Left ventricle myocardium superior (tissue), 1 donor: ENCODE measurements around the gene TNS4. TPM values are rescaled to one million over a fixed set of nuclear protein-coding genes. Genes with fewer than 3 reads are reported as not detected.

Experiments used
- ATAC-seq: fragments of 200-7000 bp; cut with Tn5 transposase; one replicate; pipeline ENCODE4 v1.9.1; 2020; ENCODE audit warnings: mild to moderate bottlenecking, moderate library complexity
- DNase-seq: peaks from one replicate; pipeline ENCODE4 v3.0.0-alpha.2; 2020
- intact Hi-C: fragments of 100-400 bp; cut with micrococcal nuclease; formaldehyde crosslinking; loops from one replicate; pipeline ENCODE4 v1.11.0; 2022
- total RNA-seq: library from RNA; stranded (reverse); fragmentation: NEBNext Ultra II Directional; extraction: Animal tissue kit (Norgen Biotek cat#: 25700); gene quantifications from one replicate; pipeline ENCODE4 v1.2.1, GENCODE V29; 2021
- donor health status: DM: no; HTN: yes; CAD: no; lungs with severe emphysema.

The TNS4 gene
- total RNA-seq, 1 donor from 2014 or later, result not detected

DNA sequence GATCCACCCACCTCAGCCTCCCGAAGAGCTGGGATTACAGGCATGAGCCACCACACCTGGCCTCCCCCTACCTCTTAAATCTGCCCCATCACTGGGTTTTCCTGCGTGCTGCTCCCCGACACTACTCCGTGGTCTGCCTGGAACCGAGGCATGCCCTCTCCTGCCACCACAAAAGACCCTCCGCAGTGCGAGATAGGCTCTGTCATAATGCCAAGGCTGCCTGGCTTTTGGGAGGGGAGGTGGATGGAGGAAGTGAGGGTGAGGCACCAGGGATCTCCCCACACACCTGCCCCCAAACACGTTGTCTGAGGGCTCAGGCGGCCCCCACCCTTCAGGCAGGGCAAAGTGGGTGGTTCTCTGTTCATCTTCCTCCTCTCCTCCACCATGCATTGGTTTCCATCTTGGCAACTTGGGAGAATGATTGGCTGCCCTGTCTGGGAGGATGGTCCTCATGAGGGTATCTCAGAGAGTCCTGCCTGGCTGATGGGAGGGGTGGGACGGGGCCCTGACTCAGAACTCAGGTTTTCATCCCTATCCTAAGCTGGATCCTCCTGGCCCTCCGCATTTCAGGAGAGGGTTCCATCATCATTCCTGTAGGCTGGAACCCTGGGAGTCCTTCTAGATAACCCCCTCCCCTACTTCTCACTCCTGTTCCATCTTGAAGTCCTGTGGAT, 35.0 kb downstream of the TNS4 start:
- no peak for ATAC-seq
- no peak for DNase-seq
- intact Hi-C loops, result no loop called here

DNA sequence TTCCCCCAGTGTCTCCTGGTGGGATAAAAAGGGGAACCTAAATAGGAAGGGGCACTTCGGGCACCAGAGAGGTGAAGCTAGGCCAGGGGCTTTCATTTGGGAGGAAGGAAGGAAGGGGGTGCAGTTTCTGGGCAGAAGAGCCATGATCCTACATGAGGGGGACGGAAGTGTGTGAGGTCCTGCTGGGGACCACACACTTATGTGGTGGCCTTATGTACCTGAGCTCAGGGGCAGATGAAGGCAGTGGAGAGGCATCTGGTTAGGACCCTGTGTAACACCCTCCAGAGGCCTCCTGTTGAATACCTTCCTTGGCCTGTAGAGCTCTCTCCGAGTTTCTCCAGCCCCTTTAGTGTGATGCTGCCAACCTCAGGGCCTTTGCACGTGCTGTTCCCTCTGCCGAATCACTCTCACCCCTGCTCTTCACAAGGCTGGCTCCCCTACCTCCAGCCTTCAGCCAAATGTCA, 37.0 kb downstream of the TNS4 start:
- intact Hi-C loops, result no loop called here
- DNase-seq (no peak), ATAC-seq (no peak)

DNA sequence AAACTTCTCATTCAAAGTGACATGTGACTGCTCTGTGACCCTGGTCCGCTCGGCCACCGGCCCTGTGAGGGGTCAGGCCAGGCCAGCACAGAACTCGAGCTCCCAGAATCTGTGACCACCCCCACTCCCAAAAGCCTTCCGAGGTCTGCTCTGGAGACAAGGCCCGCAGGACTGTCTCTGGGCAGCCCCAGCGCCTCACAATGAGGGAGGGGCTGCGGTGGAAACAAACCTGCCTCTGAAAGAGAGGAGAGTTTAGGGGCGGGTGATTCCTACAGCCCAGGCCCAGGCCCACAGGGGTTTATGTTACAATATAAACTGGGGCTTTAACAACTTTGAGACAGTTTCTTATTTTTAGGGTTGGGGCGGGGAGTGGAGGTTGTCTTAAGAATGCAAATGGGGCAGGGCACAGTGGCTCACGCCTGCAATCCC, 38.3 kb downstream of the TNS4 start:
- intact Hi-C loops, result no loop called here
- ATAC-seq, result peak; percentile 11
- no peak for DNase-seq

DNA sequence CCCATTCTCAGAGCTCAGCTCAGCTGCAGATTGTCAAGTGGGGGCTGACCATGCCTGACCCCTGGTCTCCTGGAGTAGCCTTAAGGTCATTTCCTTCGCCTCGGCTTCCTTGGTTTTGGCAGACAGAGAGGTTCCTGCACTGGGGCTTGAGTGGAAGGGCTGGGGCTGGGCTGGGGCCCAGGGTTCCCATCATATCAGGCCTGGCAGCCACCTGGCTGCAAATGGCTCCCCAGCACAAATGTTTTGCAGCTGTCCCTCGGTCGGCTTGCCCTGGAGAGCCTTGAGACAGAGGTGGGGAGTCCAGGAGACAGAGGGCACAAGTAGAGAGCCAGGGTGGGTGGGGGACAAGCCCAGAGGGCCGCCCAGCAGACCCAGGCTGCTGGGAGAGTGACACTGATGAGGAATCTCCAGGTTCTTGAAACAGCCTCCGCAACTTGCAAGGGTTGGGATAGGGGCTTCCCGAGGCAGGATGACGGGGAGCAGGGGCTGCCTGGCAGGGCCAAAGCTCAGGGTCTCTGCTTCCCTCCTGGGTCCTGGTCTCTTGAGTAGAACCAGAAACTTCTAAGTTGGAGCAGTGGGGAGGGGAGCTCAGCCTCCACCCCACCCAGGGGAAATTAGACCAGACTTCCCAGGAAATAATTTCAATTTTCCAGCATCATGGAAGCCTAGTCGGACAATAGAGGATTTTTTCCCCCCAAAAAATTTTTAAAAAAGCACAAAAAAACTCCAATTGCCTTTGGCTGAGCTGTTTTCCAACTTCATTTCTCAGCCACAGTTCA, 38.9 kb downstream of the TNS4 start:
- ATAC-seq (peak; percentile 37), DNase-seq (peak; percentile 62)
- intact Hi-C loops, result no loop called here

DNA sequence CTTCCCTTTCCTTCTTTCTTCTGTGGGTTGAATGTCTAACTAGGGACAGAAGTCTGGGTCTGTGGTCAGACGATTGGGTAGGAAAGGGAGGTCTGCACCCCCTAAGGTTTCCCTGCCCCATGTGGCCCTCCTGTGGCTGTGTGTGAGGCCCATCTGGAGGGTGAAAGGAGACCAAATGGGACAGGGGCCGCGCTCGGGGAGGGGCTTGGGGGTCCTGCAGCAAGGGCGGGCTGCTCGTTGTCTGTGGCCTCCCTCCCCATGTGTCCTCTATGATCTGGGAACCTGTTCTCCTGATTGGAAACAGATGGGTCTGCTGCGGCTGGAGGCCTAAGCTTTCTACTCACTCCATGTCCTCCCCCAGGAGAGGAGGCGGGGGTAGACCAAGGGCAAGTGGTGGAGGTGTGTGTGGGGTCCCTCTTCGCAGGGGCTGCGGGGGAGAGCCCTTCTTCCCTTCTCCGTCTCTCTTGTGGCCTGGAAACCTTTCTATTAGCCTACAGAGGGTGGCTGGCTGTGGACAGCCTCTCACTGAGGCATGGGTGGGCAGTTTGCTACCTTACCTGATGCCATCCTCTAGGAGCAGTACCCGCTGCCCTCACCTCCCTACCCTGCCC, 39.6 kb downstream of the TNS4 start:
- no peak for DNase-seq
- intact Hi-C loops, result no loop called here
- peak; percentile 7 for ATAC-seq

DNA sequence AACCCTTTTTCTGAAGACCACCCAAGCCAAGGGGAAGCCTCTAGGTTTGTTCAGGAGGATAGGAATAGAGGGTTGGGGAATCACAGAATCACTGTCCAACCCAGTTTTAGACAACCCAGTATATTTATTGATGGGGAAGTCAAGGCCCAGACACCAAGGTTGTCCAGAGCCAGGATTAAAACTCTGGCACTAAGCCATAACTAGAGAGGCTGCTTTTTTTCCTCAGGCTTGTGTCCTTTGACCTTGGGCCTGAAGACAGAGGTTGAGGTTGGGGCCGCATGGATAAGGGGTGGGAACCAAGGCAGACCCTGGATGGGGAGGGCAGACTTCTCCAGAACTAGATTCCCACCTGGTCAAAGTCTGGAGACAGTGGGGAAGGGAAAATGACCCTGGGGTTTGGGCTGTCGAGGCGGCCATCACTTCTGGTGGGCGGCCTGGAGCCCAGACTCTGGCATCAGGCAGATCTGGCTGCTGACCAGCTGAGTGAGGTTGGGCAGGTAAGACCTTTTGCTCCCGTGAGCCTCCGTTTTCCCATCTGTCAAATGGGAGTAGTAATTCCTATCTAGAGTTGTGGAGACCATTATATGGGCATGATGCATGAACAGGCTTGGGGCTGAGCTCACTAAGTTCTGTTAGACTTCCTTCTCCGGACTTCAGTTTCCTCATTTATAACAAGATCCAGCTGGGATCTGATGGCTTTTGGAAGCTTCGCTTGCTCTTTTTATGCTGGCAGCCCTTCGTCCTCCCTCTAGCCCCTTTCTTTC, 40.3 kb downstream of the TNS4 start:
- peak; percentile 19 for ATAC-seq
- intact Hi-C loops, result no loop called here
- no peak for DNase-seq

DNA sequence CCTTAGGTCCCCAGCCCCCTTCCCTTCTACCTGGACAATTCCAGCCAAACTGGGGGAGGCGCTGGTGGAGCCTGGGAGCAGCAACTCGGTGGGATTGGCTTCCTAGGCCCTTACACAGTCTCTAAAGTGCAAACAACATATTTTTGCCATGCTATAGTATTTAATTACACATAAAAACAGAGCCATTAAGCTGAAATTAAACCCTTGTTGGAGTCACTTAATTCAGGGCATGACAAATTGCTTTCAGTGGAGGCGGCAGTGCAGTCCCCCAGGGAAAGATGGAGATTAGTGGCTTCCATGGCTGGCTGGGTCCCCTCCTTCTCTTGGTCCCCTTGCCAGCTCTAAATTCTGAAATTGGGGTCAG, 40.8 kb downstream of the TNS4 start:
- DNase-seq, result no peak
- no peak for ATAC-seq
- intact Hi-C loops, result no loop called here

DNA sequence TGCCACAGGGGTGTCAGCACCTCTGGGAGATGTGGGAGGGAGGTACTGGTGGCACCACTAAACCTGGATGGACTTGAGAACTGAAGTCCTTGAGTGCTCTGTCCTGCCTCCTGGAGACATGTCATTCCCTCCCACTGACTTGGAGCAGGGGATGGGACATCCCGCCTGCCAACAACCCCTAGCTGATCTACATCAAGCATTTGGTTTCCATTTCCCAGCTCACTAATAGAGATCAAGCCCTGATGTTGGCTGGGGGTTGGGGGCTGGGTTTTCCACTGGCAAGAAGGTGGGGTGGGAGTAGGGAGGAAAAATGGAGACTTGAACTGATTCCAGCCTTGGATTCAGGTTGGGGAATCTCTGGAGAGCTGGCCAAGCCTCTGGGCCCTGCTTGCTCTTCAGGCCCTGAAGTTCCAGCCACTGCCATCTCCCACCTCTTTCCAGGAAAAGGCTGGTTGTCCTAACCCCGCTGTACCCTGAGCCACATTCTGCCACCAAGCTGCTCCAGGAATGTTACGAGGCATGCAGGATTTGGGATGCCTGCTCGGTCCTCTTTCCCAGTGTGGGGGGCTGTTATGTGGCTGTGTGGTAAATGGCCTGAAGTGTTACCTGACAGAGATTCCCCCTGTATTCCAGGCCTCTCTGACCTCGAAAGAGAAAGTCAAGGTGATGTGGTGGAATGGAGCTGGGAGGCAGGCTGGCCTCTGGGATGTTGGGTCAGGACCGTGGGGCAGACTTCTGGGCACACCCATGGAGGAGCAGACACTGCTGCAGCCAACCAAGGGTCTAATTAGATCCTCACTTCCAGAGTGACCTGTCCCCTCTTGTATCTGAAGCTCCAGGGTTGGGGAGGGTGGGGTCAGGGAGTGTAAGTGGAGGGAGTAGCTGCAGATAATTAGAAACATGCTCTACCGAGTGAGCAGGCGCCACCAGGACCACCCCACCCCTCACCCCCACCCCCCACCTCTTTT, 41.5 kb downstream of the TNS4 start:
- intact Hi-C loops, result no loop called here
- no peak for ATAC-seq
- no peak for DNase-seq

DNA sequence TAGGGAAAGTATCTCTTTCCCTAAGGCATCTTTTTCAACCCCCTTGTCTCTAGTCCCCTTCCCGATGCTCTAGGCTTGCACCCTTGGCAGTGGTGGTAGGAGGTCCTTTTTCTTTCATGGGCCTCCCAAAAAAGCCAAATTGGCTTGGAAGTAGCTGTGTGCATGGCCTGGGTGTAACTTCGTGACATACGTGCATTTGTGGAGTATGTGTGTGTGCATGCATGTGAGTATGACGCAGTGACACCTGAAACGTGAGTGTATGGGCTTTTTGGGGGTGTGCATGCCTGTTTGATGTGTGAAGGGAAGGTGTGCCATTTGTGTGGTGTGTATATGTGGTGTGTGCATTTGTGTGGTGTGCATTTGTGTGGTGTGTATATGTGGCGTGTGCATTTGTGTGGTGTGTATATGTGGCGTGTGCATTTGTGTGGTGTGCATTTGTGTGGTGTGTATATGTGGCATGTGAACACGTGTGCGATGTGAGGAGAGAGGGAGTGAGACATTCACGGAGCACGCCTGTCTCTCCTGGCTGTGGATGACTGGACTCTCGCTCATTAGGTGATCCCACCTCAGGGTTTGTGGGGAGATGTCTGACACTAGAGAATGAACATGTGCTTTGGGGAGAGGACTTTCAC, 42.5 kb downstream of the TNS4 start:
- ATAC-seq (no peak), DNase-seq (no peak)
- intact Hi-C loops, result no loop called here

DNA sequence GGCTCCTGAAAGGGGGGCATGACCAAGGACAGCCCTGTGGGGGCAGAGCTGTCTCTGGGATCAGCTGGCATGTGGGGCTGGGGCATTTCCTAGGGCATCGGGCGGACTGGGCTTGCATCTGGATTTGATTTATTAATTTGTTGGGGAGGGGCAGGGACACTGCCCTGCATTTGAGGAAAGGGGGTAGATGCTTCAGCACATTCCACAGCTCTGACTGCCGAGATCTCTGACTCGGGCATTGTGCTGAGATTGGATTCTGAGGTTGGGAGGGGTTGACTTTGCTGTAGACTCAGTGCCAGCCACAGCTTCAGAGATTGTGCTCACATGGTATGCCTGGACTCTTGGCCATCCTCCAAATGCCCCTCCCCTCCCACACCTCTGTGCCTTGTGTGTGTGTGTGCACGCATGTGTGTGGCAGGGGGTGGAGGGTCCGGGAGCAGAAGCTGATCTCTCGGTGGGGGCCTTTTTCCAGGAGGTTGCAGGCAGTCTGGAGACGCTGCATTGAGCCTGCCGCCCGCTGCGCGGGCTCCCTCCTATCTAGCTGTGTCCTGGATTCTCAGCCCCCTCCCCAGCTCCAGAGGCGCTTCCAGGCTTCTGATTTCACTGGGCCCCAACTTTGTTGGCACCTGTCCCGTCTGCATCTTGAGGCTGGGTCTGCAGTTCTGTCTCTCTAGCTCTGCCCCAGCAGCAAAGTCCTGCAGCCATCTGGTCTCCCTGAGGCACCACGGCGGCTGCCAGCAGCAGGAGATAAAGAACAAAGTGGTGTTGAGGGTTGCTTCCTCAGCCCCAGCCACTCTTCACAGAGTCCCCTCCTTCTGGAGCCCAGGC, 43.2 kb downstream of the TNS4 start:
- ATAC-seq, result peak; percentile 44
- intact Hi-C loops, result no loop called here

DNA sequence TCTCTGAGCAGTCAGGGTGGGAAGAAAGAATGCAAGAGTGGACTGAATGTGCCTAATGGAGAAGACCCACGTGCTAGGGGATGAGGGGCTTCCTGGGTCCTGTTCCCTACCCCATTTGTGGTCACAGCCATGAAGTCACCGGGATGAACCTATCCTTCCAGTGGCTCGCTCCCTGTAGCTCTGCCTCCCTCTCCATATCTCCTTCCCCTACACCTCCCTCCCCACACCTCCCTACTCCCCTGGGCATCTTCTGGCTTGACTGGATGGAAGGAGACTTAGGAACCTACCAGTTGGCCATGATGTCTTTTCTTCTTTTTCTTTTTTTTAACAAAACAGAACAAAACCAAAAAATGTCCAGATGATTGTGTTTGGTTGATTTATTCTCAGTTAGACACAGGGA, 44.1 kb downstream of the TNS4 start:
- no peak for DNase-seq
- intact Hi-C loops, result no loop called here
- no peak for ATAC-seq

More for the DNA sequence above, 43.2 kb downstream of the TNS4 start:
- peak; percentile 74 for DNase-seq

DNA sequence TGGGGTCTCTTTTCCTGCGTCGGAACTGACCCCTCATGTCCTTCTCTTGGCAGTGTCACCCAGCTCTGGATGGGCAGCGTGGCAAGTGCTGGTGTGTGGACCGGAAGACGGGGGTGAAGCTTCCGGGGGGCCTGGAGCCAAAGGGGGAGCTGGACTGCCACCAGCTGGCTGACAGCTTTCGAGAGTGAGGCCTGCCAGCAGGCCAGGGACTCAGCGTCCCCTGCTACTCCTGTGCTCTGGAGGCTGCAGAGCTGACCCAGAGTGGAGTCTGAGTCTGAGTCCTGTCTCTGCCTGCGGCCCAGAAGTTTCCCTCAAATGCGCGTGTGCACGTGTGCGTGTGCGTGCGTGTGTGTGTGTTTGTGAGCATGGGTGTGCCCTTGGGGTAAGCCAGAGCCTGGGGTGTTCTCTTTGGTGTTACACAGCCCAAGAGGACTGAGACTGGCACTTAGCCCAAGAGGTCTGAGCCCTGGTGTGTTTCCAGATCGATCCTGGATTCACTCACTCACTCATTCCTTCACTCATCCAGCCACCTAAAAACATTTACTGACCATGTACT, 44.9 kb downstream of the TNS4 start:
- peak; percentile 71 for DNase-seq
- intact Hi-C loops, result no loop called here
- peak; percentile 27 for ATAC-seq

DNA sequence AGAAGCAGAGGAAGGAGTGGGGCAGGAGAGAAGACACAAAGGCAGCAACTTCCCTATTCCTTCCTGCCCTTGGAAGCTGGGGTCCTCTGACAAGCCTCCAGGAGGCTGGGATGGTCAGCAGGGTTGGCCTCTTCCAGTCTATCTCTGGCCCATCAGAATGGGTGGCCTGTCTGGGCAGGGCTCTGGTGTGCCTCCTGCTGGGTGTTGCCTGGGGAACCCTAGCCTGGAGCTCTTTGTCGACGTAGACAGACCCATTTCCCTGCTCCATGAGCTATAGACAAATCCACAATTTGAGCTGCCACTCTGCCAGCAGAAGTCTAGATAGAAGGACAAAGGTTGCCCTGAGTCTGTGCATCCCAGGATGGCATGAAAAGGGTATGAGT, 46.8 kb downstream of the TNS4 start:
- intact Hi-C loops, result no loop called here
- ATAC-seq (no peak), DNase-seq (no peak)

DNA sequence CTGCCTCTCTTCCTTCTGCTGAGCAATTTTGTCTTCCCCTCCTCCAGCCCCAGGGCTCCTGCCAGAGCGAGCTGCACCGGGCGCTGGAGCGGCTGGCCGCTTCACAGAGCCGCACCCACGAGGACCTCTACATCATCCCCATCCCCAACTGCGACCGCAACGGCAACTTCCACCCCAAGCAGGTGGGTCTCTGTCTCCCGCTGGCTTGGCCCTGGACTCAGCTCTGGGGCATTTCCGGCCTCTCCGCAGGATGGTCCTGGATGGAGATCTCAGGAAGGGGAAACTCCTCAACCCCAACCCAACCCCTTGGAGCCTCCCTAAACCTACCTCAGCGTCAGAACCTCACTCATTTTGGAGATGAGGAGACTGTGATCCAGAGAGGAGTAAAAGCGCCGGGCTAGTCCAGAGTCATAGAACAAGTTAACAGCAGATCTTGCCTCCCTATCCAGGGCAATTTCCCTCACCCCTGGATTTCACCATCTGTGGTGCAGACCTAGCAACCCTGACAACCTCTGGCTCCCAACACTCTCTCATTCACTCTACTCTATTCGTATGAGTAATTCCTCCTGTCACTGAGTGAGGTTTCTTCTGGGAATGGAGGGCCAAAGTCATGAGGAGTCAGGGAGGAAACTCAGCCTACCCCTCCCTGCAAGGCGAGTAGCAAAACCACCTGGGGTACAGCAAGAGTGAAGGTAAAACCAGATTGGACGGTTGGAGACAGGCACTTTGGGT, 47.4 kb downstream of the TNS4 start:
- DNase-seq (no peak), ATAC-seq (no peak)
- intact Hi-C loops, result no loop called here

DNA sequence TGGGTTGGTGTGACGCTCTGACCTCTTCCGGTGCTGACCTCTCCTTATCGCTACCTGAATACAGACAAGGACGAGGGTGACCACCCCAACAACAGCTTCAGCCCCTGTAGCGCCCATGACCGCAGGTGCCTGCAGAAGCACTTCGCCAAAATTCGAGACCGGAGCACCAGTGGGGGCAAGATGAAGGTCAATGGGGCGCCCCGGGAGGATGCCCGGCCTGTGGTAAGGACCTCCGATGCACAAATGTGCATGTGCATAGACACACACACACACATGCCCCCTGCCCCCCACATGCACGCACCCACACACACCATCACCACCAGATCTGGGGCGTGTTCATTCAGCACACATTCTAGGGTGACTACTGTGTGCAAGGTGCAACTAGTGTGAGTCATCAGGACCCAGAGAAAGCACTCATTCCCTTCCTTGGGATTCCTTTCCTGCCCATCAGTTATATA, 48.5 kb downstream of the TNS4 start:
- intact Hi-C loops, result no loop called here
- DNase-seq (no peak), ATAC-seq (no peak)

DNA sequence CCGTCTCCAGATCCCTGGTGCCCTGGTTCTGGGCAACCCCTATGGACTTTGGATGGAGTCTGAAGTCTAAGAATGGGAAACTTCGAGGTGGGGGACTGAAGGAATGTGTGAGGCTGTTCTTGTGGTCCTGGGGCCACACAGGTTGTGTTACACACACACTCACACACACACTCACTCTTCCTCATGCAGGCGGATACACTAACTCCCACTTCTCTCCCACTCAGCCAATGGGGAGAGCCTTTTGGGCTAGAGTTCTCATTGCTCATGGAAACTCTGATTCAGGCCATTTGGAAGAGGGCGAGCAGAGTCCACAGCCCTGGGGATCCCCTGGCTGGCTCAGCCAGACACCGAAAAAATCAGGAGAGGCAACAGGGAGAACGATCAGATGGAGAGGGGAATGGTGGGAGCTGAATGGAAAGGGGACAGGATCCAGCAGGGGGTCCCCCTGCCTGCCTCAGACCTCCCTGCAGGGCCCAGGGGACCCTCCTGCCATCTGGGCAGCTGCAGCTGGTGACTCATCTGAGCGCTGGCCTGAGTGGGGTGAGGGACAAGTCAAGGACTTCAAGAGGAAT, 49.1 kb downstream of the TNS4 start:
- DNase-seq (peak; percentile 53), ATAC-seq (peak; percentile 64)
- intact Hi-C loops, result no loop called here
